ENCODE results near the gene HERPUD1. TPM values are rescaled to one million over a fixed set of nuclear protein-coding genes. Genes with fewer than 3 reads are reported as not detected.

Gene HERPUD1
- total and polyA plus RNA-seq, 2 of the 13 experiments (the other 11 are each of a cell fraction or from before 2014, with no cell fraction given): 96.2 to 323 TPM

GRCh38 chr16:56965149-56966092 is 33.5 kb downstream of the HERPUD1 start (continued):
- TF ChIP-seq ZNF597 (CRISPR knock-in tag; IDR thresholded peaks at IDR 0.05): no peak
- TF ChIP-seq ZNF10 (CRISPR knock-in tag; IDR thresholded peaks at IDR 0.05; ENCODE audit: borderline replicate concordance, low read depth): no peak
- TF ChIP-seq ZNF766 (CRISPR knock-in tag; IDR thresholded peaks at IDR 0.05; ENCODE audit: borderline replicate concordance): no peak
- no peak for TF ChIP-seq ZNF441 (CRISPR knock-in tag; IDR thresholded peaks at IDR 0.05; ENCODE audit: borderline replicate concordance)
- TF ChIP-seq CENPX (CRISPR knock-in tag; IDR thresholded peaks at IDR 0.05): no peak
- TF ChIP-seq ZKSCAN8 (CRISPR knock-in tag; IDR thresholded peaks at IDR 0.05; ENCODE audit: borderline replicate concordance): no peak
- TF ChIP-seq ZNF18 (CRISPR knock-in tag; IDR thresholded peaks at IDR 0.05; ENCODE audit: insufficient replicate concordance): no peak
- TF ChIP-seq RORA (CRISPR knock-in tag; IDR thresholded peaks at IDR 0.05): 0 out of 2 replicates have a peak, but pooled peaks have one; percentile 88
- TF ChIP-seq SUZ12 (IDR thresholded peaks at IDR 0.05; ENCODE audit: low read depth, low read length): no peak
- TF ChIP-seq ZBTB14 (CRISPR knock-in tag; IDR thresholded peaks at IDR 0.05): no peak
- TF ChIP-seq LRRFIP1 (CRISPR knock-in tag; conservative IDR thresholded peaks at IDR 0.05): no peak
- no peak for TF ChIP-seq ATF6 (CRISPR knock-in tag; conservative IDR thresholded peaks at IDR 0.05)
- TF ChIP-seq ZNF572 (CRISPR knock-in tag; IDR thresholded peaks at IDR 0.05): no peak
- no peak for TF ChIP-seq ZNF614 (CRISPR knock-in tag; IDR thresholded peaks at IDR 0.05; ENCODE audit: borderline replicate concordance)
- no peak for TF ChIP-seq NFE2 (CRISPR knock-in tag; IDR thresholded peaks at IDR 0.05)
- TF ChIP-seq ZNF207 (IDR thresholded peaks at IDR 0.05; ENCODE audit: borderline replicate concordance): no peak
- TF ChIP-seq ZBTB34 (CRISPR knock-in tag; IDR thresholded peaks at IDR 0.05): no peak
- TF ChIP-seq ZNF839 (CRISPR knock-in tag; IDR thresholded peaks at IDR 0.05; ENCODE audit: borderline replicate concordance): no peak
